BE2C (cell line): Measurements from ENCODE around the gene UBALD2.

Source experiments
- DNase-seq: peaks from one replicate; pipeline ENCODE4 v3.0.0-alpha.2; 2020
- H3K27me3 ChIP-seq: fragments of 250-450 bp; sonication (Bioruptor Pico); 2 replicates; pipeline ENCODE4 v1.5.1; 2020; ENCODE audit warnings: mild to moderate bottlenecking
- H3K36me3 ChIP-seq: fragments of 250-450 bp; sonication (Bioruptor Pico); 2 replicates; pipeline ENCODE4 v1.5.1; 2020; ENCODE audit warnings: mild to moderate bottlenecking
- H3K4me1 ChIP-seq: fragments of 250-450 bp; sonication (Bioruptor Pico); 2 replicates; pipeline ENCODE4 v1.5.1; 2020
- H3K4me3 ChIP-seq: 2 replicates; pipeline ENCODE4 v1.5.1; 2011; ENCODE audit warnings: low read depth, low read length
- H3K9me3 ChIP-seq: fragments of 250-450 bp; sonication (Bioruptor Pico); 2 replicates; pipeline ENCODE4 v1.5.1; 2020
- TF ChIP-seq, protein P1 (sequence below): IDR thresholded peaks from 2 replicates; pipeline ENCODE4 v1.5.1; 2012; ENCODE audit warnings: mild to moderate bottlenecking, low read depth, low read length

Gene UBALD2

DNA sequence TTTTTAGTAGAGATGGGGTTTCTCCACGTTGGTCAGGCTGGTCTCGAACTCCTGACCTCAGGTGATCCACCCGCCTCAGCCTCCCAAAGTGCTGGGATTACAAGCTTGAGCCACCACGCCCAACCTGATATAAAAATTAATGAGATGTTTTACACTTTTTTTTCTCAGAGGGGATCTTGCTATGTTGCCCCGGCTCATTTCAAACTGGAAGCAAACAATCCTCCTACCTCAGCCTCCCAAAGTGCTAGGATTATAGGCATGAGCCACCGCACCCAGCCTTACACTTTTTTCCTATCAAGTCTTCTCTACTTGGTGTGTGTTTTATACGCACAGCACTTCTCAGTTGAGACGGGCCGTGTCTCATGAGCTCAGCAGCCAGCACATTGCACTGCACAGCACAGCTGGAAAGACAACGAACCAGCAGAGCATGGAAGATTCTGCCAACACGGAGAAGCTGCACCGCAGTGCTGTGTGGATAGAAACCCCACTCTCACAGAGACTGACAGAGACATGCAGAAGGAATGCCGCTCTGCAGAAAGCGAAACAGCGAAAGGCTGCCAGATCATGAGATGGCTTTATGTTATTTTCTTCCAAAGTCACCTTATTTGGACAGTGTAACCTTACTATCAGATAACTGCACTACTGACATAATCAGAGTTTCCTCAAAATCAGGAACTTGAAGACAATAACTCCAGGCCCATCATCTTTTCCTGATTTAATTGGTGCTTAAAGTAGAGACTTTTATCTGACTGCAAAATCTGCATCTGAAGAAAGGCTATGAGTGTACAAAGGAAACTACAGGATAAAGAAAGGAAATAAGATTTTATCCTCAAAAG lies 49.5 kb downstream of the UBALD2 start:
- TF ChIP-seq, protein P1, sequence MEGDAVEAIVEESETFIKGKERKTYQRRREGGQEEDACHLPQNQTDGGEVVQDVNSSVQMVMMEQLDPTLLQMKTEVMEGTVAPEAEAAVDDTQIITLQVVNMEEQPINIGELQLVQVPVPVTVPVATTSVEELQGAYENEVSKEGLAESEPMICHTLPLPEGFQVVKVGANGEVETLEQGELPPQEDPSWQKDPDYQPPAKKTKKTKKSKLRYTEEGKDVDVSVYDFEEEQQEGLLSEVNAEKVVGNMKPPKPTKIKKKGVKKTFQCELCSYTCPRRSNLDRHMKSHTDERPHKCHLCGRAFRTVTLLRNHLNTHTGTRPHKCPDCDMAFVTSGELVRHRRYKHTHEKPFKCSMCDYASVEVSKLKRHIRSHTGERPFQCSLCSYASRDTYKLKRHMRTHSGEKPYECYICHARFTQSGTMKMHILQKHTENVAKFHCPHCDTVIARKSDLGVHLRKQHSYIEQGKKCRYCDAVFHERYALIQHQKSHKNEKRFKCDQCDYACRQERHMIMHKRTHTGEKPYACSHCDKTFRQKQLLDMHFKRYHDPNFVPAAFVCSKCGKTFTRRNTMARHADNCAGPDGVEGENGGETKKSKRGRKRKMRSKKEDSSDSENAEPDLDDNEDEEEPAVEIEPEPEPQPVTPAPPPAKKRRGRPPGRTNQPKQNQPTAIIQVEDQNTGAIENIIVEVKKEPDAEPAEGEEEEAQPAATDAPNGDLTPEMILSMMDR: no peak
- Histone ChIP-seq H3K9me3 (no peaks in the 10 kb centered on the region), H3K36me3 (peaks cover 25% of the 10 kb centered on the region), H3K4me3 (no peak overlapping the region), H3K4me1 (no peaks in the 10 kb centered on the region), H3K27me3 (no peaks in the 10 kb centered on the region)
- DNase-seq: no peak

DNA sequence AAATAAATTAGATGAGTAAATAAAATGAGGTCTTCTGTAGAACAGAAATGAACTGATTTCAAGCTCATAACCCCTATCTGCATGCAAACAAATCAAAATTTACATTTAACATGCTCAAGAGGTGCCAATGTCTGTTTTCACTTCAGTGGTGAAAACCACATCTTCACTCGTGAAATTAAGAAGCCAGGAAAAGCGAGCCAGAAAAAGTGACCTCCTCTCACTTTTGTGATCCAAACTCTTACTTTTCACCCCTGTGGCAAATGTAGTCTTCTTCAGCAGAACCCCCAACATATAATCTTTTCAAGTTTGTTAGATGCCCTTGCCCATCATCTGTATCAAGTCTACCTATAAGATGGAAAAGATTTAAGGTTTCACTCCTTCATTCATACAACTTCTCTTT lies 52.4 kb downstream of the UBALD2 start:
- Histone ChIP-seq H3K4me1 (no peaks in the 10 kb centered on the region), H3K4me3 (no peak overlapping the region), H3K36me3 (peaks cover 18% of the 10 kb centered on the region), H3K9me3 (no peaks in the 10 kb centered on the region), H3K27me3 (no peaks in the 10 kb centered on the region)
- DNase-seq: no peak
- TF ChIP-seq, protein P1: no peak

- no peak for DNase-seq
- Histone ChIP-seq H3K4me3 (no peak overlapping the region), H3K36me3 (peaks cover 17% of the 10 kb centered on the region), H3K9me3 (no peaks in the 10 kb centered on the region), H3K4me1 (no peaks in the 10 kb centered on the region), H3K27me3 (no peaks in the 10 kb centered on the region)
- TF ChIP-seq, protein P1: no peak
These were observed 53.4 kb downstream of the UBALD2 start for GRCh38 chr17:76318586-76318985.
